SJCRH30 (cell line): ENCODE data around the gene TMEM82. TPM values are rescaled to one million over a fixed set of nuclear protein-coding genes. Genes with fewer than 3 reads are reported as not detected.

Experiments
- DNase-seq, 2 experiments: peaks; one replicate each; pipeline ENCODE4 v3.0.0-alpha.2; 2015 to 2020
- H3K27ac ChIP-seq: fragments of 250-450 bp; sonication (Bioruptor Pico); 2 replicates; pipeline ENCODE4 v1.5.1; 2020; ENCODE audit warnings: mild to moderate bottlenecking, moderate library complexity
- H3K27me3 ChIP-seq: fragments of 250-450 bp; sonication (Bioruptor Pico); 2 replicates; pipeline ENCODE4 v1.5.1; 2020; ENCODE audit warnings: mild to moderate bottlenecking, moderate library complexity
- H3K36me3 ChIP-seq: fragments of 250-450 bp; sonication (Bioruptor Pico); 2 replicates; pipeline ENCODE4 v1.5.1; 2020; ENCODE audit warnings: mild to moderate bottlenecking, moderate library complexity
- H3K4me1 ChIP-seq: fragments of 250-450 bp; sonication (Bioruptor Pico); 2 replicates; pipeline ENCODE4 v1.5.1; 2020; ENCODE audit warnings: mild to moderate bottlenecking, moderate library complexity
- H3K4me3 ChIP-seq: fragments of 250-450 bp; sonication (Bioruptor Pico); 2 replicates; pipeline ENCODE4 v1.5.1; 2020; ENCODE audit warnings: mild to moderate bottlenecking, moderate library complexity
- H3K9me3 ChIP-seq: fragments of 250-450 bp; sonication (Bioruptor Pico); replicated peaks from 2 replicates; pipeline ENCODE4 v1.5.1; 2020; ENCODE audit warnings: mild to moderate bottlenecking, moderate library complexity
- total RNA-seq: library from RNA; depleted of rRNA; stranded (reverse); fragments of >200 nt; shearing (Covaris generic); gene quantifications from 2 replicates; pipeline ENCODE4 v1.2.3, GENCODE V29; 2014

Gene TMEM82
- total RNA-seq, 1 experiment from 2014 or later = not detected

- Histone ChIP-seq H3K9me3 (0 out of 2 replicates have a peak, but pooled peaks cover 3% of the 10 kb centered on the region), H3K36me3 (no peaks in the 10 kb centered on the region), H3K4me3 (no peak overlapping the region), H3K4me1 (peaks cover 38% of the 10 kb centered on the region), H3K27ac (no peak overlapping the region), H3K27me3 (no peaks in the 10 kb centered on the region)
- DNase-seq = no peak
Observed at GRCh38 chr1:15755021-15755645, 12.8 kb downstream of the TMEM82 start.

- 0 out of 2 replicates have a peak, but pooled peaks cover 3% of the 10 kb centered on the region for H3K9me3 ChIP-seq
- no peak overlapping the region for H3K27ac ChIP-seq
- DNase-seq = peak in 1 of 2 experiments; percentile 43
- peaks cover 40% of the 10 kb centered on the region for H3K4me1 ChIP-seq
- H3K36me3 ChIP-seq = no peaks in the 10 kb centered on the region
- H3K27me3 ChIP-seq = no peaks in the 10 kb centered on the region
- H3K4me3 ChIP-seq = no peak overlapping the region
Observed at GRCh38 chr1:15755646-15756040, 13.3 kb downstream of the TMEM82 start.

GRCh38 chr1:15756143-15757015 is 14.1 kb downstream of the TMEM82 start:
- H3K9me3 ChIP-seq = 0 out of 2 replicates have a peak, but pooled peaks cover 3% of the 10 kb centered on the region
- H3K4me1 ChIP-seq = peaks cover 47% of the 10 kb centered on the region
- H3K4me3 ChIP-seq = no peak overlapping the region
- H3K27me3 ChIP-seq = no peaks in the 10 kb centered on the region
- H3K27ac ChIP-seq = no peak overlapping the region
- peak; percentile 69 to 81 for DNase-seq
- no peaks in the 10 kb centered on the region for H3K36me3 ChIP-seq

- H3K27me3 ChIP-seq = no peaks in the 10 kb centered on the region
- H3K36me3 ChIP-seq = no peaks in the 10 kb centered on the region
- 0 out of 2 replicates have a peak, but pooled peaks cover 3% of the 10 kb centered on the region for H3K9me3 ChIP-seq
- H3K4me1 ChIP-seq = peaks cover 47% of the 10 kb centered on the region
- no peak overlapping the region for H3K27ac ChIP-seq
- no peak overlapping the region for H3K4me3 ChIP-seq
- DNase-seq = no peak
Observed at GRCh38 chr1:15757016-15757543, 14.8 kb downstream of the TMEM82 start.

- H3K27me3 ChIP-seq = no peaks in the 10 kb centered on the region
- H3K36me3 ChIP-seq = no peaks in the 10 kb centered on the region
- no peak overlapping the region for H3K4me3 ChIP-seq
- H3K9me3 ChIP-seq = 0 out of 2 replicates have a peak, but pooled peaks cover 3% of the 10 kb centered on the region
- peaks cover 47% of the 10 kb centered on the region for H3K4me1 ChIP-seq
- H3K27ac ChIP-seq = no peak overlapping the region
- peak; percentile 54 to 68 for DNase-seq
Observed at GRCh38 chr1:15757575-15758342, 15.5 kb downstream of the TMEM82 start.

- no peaks in the 10 kb centered on the region for H3K36me3 ChIP-seq
- H3K4me1 ChIP-seq = peaks cover 47% of the 10 kb centered on the region
- H3K9me3 ChIP-seq = 0 out of 2 replicates have a peak, but pooled peaks cover 3% of the 10 kb centered on the region
- H3K27me3 ChIP-seq = no peaks in the 10 kb centered on the region
- H3K27ac ChIP-seq = no peak within 1 kb of the TSS
- peak within 1 kb of the TSS; percentile 62 for H3K4me3 ChIP-seq
- DNase-seq = no peak
Observed at GRCh38 chr1:15758343-15758931, 16.1 kb downstream of the TMEM82 start, which contains the start of gene FBLIM1. FBLIM1 (plus strand) TSS chr1:15758795; CDS start chr1:15764984, 6,189 bp downstream.

GRCh38 chr1:15758953-15759661 is 16.8 kb downstream of the TMEM82 start:
- Histone ChIP-seq H3K9me3 (0 out of 2 replicates have a peak, but pooled peaks cover 3% of the 10 kb centered on the region), H3K4me1 (peaks cover 47% of the 10 kb centered on the region), H3K36me3 (no peaks in the 10 kb centered on the region), H3K27ac (no peak overlapping the region), H3K27me3 (no peaks in the 10 kb centered on the region), H3K4me3 (peak overlapping the region; percentile 62)
- DNase-seq = peak; percentile 47 to 59

GRCh38 chr1:15760520-15761211 is 18.4 kb downstream of the TMEM82 start:
- peak; percentile 72 to 84 for DNase-seq
- Histone ChIP-seq H3K27ac (peak overlapping the region; percentile 2; the same call in 1 of the 2 replicates), H3K4me1 (peaks cover 41% of the 10 kb centered on the region), H3K36me3 (no peaks in the 10 kb centered on the region), H3K9me3 (no peaks in the 10 kb centered on the region), H3K4me3 (peak overlapping the region; percentile 34), H3K27me3 (no peaks in the 10 kb centered on the region)

GRCh38 chr1:15761366-15762128 is 19.2 kb downstream of the TMEM82 start:
- H3K36me3 ChIP-seq = no peaks in the 10 kb centered on the region
- no peak for DNase-seq
- H3K4me1 ChIP-seq = peaks cover 34% of the 10 kb centered on the region
- no peaks in the 10 kb centered on the region for H3K9me3 ChIP-seq
- no peak overlapping the region for H3K4me3 ChIP-seq
- H3K27me3 ChIP-seq = no peaks in the 10 kb centered on the region
- no peak overlapping the region for H3K27ac ChIP-seq

GRCh38 chr1:15762546-15762945 is 20.2 kb downstream of the TMEM82 start:
- peaks cover 24% of the 10 kb centered on the region for H3K4me1 ChIP-seq
- no peaks in the 10 kb centered on the region for H3K9me3 ChIP-seq
- H3K27ac ChIP-seq = no peak overlapping the region
- H3K36me3 ChIP-seq = no peaks in the 10 kb centered on the region
- no peak overlapping the region for H3K4me3 ChIP-seq
- no peaks in the 10 kb centered on the region for H3K27me3 ChIP-seq
- no peak for DNase-seq

- Histone ChIP-seq H3K27me3 (no peaks in the 10 kb centered on the region), H3K4me1 (peaks cover 16% of the 10 kb centered on the region), H3K27ac (no peak overlapping the region), H3K9me3 (no peaks in the 10 kb centered on the region), H3K36me3 (no peaks in the 10 kb centered on the region), H3K4me3 (no peak overlapping the region)
- DNase-seq = no peak
Observed at GRCh38 chr1:15764269-15764764, 22.0 kb downstream of the TMEM82 start.

- Histone ChIP-seq H3K9me3 (no peaks in the 10 kb centered on the region), H3K4me3 (no peak overlapping the region), H3K27ac (no peak overlapping the region), H3K36me3 (no peaks in the 10 kb centered on the region), H3K4me1 (peaks cover 12% of the 10 kb centered on the region), H3K27me3 (no peaks in the 10 kb centered on the region)
- DNase-seq = no peak
Observed at GRCh38 chr1:15764890-15765289, 22.6 kb downstream of the TMEM82 start.
